Putamen (tissue), 1 donor: ENCODE results near the gene PTRH1.
A peak's percentile ranks its signal among the peaks of the same experiment; 100 is the strongest.

Experiments
- DNase-seq: peaks from one replicate; pipeline ENCODE4 v3.0.0-alpha.2; 2016; ENCODE audit warnings: low spot score

The PTRH1 gene

DNA sequence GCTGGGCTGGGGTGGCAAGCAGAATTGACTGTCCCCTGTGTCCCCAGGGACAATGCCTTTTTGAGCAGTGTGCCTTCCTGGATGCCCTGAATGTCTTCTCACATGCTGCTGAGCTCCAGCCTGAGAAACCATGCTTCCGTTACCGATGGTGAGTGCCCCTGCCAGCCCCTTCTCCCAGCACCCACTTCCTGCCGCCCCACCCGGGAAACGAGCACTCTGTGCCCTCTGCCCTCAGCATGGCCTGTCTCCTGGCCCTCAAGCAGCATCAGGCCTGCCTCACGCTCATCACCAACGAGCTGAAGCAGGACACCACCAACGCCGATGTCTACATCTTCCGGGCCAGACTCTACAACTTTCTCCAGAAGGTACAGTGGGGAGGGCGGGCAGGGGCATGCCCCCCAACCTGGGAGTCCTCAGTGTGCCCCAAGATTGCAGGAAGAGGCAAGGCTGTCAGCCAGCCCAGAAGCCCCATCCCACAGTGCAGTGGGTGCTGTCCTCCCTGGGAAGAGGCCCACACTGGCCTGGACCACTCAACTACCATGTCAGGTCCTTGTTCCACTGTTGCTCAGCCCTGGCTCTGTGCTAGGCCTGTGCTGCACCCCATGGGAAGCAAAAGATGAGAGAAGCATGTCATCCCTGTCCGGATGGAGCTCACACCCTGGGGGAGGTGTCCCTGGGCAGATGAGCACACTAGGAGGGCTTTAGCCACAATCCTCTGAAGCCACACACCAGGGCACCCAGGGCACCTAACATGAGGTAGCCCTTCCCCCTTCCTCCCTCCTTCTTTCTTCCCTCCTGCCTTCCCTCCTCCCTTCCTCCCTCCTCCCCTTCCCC is 4.8 kb upstream of the PTRH1 start:
- no peak for DNase-seq

DNA sequence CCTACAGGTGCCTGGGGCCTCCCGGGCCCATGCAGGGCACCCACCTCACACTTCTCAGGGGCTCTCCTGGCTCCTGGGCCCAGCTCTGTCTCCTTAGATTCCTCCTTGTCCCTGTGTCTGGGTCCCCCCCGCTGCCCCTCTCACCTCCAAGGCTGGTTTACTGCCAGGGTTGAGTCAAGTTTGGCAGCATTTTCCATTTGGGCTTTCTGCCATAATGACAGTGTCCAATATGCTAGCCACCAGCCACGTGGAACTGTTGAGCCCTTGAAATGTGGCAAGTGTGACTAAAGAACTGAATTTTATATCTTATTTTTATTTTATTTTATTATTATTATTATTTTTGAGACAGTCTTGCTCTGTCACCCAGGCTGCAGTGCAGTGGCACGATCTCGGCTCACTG is 2.3 kb upstream of the PTRH1 start:
- DNase-seq: no peak

- no peak for DNase-seq
These were observed 949 bp upstream of the PTRH1 start for GRCh38 chr9:127716412-127716811.

DNA sequence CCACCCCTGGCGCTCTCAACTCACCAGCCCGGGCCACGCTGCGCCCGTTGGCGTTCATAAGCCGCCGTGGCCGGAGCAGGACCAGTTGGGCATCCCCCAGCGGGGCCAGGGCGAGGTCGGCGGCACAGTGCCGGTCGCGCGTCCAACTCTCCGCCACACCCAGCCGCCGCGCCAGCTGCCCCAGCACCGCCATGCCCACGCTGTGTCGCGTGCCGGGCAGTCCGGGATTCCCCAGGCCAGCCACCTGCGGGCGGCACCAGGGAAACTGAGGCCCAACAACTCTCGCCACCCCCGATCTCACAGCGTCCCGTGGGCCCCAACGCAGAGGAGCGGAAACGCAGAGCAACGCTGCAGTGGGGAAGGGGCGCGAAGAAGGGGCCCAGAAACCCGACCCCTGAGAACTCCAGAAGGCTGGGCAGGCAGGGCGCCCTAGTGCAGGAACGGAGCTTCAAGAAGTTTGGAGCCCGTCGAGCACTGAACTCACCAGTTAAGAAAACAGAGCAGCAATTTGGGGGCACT is 453 bp downstream of the PTRH1 start:
- no peak for DNase-seq

GRCh38 chr9:127714020-127714750 is 1.3 kb downstream of the PTRH1 start:
- DNase-seq: no peak

DNA sequence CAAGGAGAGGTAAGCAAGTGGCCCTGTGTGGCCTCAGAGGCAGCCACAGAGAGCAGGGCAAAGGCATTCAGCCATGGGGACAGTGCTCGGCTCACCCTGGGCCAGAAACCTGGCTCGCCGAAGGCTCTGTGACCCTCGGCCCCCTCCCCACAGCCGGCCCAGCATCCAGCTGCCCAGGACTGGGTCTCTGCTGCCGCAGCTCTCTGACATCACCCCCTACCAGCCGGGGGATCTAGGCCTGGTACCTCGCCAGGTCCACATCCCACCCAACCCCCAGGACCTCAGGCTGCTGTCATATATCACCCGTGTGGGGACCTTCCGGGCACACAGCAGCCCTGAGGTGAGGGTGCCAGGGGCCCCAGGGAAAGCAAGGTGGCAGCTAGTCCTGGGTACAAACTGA is 2.6 kb downstream of the PTRH1 start:
- no peak for DNase-seq

GRCh38 chr9:127712371-127712770 is 3.1 kb downstream of the PTRH1 start:
- no peak for DNase-seq

DNA sequence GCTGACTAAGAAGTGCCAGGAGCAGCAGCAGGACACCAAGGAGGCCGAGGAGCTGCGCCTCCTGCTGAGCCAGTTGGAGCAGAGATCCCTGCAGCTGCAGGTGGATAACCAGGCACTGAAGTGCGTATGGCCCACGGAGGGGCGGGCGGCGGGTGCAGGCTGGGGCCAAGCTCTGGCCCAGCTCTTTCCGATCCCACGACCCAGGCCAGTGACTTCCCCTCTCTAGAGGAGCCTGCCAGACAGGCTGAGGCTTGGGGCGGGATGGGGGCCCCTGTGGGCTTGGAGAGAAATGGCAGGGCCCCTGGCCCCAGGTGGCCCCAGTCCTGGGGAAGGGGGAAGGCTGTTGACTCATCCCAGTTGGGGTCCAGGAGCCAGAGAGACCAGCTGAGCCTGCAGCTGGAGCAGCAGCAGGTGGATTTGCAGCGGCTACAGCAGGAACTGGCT is 3.6 kb downstream of the PTRH1 start:
- no peak for DNase-seq

GRCh38 chr9:127711226-127711701 is 4.2 kb downstream of the PTRH1 start:
- DNase-seq: no peak

DNA sequence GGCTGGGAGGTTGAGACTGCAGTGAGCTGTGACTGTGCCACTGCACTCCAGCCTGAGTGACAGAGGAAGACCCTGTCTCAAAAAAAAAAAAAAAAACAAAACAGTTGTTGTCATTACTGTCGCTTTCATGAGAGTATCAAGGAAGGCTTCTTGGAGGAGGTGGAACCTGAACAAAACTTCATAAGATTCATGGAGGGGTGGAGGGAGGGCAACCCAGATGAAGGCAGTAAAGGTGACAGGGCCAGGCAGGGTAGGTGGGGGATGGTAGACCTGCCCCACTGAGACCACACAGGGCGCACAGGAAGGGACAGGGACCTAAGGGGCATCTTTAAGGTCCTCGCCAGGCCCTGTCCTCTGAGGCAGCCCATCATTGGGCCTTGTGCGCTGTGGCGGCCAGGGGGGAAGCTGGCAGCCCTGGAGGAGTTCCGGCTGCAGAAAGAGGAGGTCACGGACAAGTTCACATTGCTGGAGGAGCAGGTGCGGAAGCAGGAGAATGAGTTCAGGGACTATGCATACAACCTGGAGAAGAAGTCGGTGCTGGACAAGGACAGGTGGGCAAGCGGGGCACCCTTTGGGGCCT is 5.2 kb downstream of the PTRH1 start:
- DNase-seq: no peak

DNA sequence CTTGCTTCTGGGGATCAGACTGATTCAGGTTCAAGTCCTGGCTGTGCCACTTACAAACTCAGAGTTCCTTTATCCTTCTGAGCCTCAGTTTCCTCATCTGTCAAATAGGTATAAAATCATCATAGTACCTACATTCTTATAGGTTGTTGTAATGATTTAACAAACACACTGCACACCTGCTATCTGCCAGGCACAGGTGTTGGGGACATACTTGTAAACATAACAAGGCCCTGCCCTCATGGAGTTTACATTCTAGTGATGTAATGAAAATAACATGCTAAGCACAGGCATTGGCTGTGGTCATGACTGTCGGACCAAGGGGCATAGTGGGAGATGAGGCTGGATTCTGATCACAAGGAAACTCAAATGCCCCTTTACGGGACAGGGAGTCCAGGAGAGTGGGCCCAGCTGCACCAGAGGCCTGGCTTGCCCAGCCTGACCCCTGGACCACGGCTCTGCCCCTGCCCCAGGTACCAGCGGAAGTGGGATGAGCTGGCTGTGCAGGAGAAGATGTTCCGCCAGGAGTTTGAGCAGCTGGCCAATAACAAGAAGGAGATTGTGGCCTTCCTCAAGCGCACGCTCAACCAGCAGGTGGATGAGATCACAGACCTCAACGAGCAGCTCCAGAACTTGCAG is 6.4 kb downstream of the PTRH1 start:
- no peak for DNase-seq

DNA sequence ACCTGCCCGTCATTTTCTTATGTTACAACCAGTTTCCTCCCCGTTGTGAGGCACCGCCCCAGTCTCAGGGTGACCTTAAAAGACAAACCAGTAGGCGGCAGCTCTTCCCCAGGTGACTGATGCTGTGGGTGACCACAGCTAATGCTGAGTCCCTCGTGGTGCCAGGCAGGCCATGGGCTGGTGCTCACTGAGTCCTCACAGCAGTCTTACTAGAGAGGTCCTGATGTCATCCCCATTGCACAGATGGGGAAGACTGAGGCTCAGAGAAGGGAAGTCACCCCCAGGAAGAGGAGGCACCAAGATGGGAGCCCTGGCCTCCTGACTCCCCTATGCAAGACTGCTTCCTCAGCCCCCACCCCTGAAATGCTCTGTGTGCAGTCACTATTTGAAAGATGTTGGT is 7.7 kb downstream of the PTRH1 start:
- DNase-seq: no peak

GRCh38 chr9:127706836-127707241 is 8.6 kb downstream of the PTRH1 start, which contains the start of gene CFAP157:
Gene CFAP157, plus strand, starts transcription at chr9:127706988. Its CDS starts 44 bp downstream, at chr9:127707032.
- DNase-seq: no peak

DNA sequence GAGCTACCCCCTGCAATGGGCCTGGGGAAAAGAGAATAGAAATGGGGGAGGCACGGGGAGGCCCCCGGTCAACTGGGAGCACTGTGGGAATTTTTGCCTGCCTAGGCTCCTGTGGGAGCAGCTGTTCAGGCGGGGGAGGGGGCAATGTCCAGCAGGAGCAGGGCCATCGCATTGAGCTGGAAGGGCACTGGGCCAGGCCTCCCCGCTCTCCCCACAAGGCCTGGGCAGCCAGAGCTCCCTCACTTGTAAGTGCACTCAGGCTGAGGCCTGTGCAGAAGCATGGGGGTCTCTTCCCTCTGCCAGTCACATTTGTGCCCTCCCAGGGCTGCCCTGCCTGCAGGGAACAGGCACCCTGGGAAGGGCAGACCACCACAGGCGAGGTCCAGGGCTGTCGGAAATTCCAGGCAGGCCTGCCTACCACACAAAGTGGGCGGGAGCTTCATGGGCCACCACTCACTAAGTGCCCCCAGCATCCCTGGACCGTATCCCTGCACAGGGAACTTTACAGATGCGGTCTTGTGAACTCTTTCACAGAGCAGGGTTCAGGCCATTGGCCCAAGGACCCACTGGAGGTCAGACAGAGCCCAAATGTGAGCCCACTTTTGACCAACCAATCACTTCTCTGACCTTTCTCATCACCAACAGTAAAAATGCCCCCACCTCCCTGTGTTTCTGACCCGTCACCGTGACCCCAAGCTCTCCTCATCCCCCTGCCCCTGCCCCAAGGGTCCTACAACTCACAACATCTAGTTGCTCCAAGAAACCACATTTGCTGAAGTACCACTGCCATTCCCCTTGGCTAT is 9.7 kb downstream of the PTRH1 start:
- no peak for DNase-seq

DNA sequence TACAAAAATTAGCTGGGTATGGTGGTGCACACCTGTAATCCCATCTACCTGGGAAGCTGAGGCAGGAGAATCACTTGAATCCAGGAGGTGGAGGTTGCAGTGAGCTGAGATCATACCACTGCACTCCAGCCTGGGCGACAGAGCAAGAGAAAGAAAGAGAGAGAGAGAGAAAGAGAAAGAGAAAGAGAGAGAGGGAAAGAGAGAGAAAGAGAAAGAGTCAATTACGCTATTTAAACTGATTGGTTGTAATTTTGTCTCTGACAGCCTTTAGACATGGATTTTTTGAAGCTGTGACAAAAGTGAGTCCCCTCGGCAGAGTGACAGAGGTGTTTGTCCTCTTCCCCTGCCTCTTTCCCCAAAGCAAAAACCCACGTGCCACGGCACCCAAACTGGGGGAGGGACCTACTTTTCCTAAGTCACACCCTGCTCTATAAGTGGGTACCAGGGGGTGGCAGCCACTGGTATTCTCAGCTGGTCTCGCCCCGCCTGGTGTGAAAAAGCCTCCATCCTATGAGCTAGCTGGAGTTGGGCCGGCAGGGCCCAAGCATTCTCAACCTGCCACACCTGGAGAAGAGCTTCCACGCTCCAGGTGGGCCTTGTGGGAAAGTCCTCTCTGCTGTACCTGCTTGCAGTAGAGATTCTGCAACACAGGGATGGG is 12.0 kb downstream of the PTRH1 start:
- no peak for DNase-seq

GRCh38 chr9:127700594-127701255 is 14.7 kb downstream of the PTRH1 start:
- no peak for DNase-seq

GRCh38 chr9:127700140-127700539 is 15.3 kb downstream of the PTRH1 start:
- no peak for DNase-seq

- DNase-seq: peak; percentile 96
These were observed 16.3 kb downstream of the PTRH1 start for GRCh38 chr9:127698985-127699670.

- no peak for DNase-seq
These were observed 17.1 kb downstream of the PTRH1 start for GRCh38 chr9:127698386-127698785.
